GM18507 (cell line): ENCODE measurements around the gene RAB30.
"Not testable (repeated sequence)": the region's sequence is repeated elsewhere in the genome, so short reads cannot be mapped to it uniquely, and the experiment has no call there.

Experiments
- DNase-seq: peaks from one replicate; pipeline ENCODE4 v3.0.0; 2011; ENCODE audit warnings: low read depth; ENCODE audit not compliant: insufficient read length; ENCODE audit errors: extremely low spot score
- FAIRE-seq: peaks from 2 replicates; lab custom pipeline; 2011; peaks lifted over from hg19 to GRCh38; lab: Jason Lieb, UNC

The RAB30 gene

DNA sequence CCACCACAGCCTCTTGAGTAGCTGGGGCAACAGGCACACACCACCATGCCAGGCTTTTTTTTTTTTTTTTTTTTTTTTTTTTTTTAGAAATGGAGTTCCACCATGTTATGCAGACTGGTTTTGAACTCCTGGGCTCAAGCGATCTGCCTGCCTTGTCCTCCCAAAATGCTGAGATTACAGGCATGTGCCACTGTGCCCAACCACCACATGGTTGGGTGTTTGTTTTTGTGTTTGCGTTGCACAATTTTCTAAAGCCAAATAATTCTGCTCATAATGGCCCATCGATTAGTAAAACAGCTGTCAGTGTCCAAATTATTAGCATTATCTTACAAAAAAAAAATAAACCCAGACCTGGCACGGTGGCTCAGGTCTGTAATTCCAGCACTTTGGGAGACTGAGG is 104.3 kb downstream of the RAB30 start:
- DNase-seq (no peak), FAIRE-seq (no peak)

DNA sequence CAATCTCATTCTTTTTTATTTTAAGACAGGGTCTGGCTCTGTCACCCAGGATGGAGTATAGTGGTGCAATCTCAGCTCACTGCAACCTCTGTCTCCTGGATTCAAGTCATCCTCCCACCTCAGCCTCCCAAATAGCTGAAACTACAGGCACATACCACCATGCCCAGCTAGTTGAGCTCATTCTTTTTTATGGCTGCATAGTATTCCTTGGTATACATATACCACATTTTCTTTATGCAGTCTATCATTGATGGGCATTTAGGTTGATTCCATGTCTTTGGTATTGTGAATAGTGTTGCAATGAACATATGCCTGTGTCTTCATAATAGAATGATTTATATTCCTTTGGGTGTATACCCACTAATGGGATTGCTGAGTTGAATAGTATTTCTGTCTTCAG is 109.7 kb downstream of the RAB30 start:
- FAIRE-seq, DNase-seq: not testable (repeated sequence)

DNA sequence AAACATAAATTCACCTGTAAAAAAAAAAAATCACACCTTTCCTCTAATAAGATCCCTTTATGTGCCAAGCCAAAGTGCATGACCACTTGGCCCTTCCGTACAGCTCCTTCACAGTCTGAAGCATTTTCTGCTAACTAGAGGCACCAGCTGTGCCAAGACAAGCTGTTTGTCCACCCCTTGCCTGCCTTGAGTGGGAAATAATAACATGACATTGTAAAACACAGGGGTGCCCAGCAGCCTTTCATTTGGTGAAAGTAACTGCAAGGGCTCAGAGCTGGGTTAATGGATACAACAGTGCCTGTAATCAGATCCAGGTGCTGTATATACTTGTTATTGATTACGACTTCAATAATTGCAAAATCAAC is 110.9 kb downstream of the RAB30 start:
- DNase-seq: no peak
- no peak for FAIRE-seq

DNA sequence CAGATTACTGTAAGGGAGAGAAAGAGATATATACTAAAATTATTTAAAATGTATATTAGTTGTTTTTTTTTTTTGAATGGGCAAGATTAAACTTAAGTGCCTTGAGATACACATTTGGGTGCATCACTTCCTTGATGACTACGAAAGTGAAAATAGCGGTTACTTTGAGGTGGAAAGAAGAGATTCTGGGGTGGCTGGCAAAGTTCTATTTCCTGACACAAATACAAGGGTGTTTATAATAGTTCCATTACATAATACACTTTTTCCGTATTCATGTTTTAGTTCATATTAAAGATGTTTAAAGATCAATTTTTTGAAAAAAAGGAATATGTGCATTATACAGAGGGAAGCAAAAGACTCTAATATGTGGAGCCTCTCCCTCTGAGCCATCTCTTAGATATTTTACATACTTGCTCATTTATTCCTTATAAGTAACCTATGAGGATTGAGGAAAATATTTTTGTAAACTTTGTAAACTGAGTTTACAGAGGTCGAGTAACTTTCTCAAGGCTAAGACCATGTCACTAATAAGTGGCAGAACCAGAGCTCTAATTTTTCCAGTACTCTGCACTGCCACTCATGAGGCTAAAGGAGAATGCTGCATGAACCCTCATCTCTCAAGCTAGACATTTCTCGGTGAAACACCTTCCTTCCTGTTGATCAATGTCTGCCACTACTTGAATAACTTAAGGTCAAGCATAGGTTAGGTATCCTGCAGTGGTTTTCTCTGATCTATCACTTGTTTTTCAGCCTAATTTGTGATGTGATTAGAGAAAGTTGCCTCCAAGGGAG is 111.5 kb downstream of the RAB30 start:
- DNase-seq: peak; percentile 12
- FAIRE-seq: peak; percentile 55

DNA sequence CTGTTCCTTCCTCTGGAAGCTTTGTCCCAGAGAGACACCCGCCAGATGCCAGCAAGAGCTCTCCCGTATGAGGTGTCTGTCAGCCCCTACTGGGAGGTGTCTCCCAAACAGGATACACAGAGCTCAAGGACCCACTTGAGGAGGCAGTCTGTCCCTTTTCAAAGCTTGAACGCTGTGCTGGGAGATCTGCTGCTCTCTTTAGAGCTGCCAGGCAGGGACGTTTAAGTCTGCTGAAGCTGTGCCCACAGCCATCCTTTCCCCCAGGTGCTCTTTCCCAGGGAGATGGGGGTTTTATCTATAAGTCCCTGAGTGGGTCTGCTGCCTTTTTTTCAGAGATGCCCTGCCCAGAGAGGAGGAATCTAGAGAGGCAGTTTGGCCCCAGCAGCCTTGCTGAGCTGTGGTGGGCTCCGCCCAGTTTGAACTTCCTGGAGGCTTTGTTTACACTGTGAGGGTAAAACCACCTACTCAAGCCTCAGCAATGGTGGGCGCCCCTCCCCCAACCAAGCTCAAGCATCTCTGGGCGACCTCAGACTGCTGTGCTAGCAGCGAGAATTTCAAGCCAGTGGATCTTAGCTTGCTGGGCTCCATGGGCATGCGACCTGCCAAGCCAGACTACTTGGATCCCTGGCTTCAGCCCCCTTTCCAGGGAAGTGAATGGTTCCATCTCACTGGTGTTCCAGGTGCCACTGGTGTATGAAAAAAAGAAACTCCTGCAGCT is 115.8 kb downstream of the RAB30 start:
- not testable (repeated sequence) for FAIRE-seq, DNase-seq

DNA sequence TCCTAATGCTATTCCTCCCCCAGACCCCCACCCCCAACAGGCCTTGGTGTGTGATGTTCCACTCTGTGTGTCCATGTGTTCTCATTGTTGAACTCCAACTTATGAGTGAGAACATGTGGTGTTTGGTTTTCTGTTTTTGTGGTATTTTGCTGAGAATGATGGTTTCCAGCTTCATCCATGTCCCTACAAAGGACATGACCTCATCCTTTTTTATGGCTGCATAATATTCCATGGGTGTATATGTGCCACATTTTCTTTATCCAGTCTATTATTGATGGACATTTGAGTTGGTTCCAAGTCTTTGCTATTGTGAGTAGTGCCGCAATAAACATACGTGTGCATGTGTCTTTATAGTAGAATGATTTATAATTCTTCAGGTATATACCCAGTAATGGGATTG is 121.2 kb downstream of the RAB30 start:
- FAIRE-seq, DNase-seq: not testable (repeated sequence)

DNA sequence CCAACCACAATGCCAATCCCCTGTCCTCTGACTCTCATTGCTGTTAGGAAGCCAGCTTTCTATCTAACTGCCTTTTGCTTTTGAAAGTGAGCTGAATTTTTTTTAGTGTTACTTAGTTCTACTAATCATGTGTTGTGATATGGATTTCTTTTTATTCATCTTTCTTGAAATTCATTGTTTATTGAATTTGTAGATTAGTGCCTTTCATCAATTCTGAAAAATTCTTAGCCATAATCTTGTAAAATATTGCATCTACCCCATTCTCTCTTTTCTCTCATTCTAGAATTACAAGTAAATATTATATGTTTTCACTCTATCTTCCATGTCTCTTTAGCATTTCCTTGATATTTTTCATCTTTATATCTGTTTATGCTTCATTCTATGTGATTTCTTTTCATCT is 122.3 kb downstream of the RAB30 start:
- FAIRE-seq (no peak), DNase-seq (no peak)

DNA sequence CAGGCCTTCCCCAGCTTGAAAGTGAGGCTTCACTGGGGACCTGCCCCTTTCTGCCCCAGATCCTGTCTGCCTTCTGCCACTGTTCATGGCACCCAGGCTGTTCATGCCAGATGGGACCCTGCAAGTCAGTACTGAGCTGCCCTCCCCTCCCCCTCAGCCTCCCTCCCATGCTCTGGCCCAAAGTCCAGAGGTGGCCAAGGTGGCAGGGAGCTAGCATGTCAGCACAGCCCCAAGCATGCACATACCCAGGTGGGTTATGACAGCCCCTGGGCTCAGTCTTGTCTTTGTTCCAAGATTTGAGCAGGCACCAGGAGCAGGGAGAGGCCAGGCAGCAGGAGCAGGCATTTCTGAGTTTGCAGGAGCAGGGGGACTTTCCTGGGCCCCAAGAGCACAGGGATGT is 126.0 kb downstream of the RAB30 start:
- FAIRE-seq: no peak
- no peak for DNase-seq

DNA sequence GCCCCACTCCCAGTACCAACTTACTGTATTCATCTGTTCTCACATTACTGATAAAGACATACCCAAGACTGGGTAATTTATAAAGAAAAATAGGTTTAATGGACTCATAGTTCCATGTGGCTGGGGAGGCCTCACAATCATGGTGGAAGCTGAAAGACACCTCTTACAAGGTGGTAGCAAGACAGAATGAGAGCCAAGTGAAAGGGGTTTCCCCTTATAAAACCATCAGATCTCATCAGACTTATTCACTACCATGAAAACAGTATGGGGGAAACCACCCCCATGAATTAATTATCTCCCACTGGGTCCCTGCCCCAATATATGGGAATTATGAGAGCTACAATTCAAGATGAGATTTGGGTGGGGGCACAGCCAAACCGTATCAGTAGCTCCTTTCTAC is 126.7 kb downstream of the RAB30 start:
- FAIRE-seq: not testable (repeated sequence)

DNA sequence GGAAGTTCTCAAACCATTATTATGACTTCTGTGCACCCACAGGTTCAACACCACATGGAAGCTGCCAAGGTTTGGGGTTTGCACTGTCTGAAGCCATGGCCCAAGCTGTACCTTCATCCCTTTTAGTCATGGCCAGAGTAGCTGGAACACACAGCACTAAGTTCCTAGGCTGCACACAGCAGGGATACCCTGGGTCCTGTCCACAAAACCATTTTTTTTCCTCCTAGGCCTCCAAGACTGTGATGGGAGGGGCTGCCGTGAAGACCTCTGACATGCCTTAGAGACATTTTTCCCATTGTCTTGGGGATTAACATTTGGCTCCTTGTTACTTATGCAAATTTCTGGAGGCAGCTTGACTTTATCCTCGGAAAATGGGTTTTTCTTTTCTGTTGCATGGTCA is 127.5 kb downstream of the RAB30 start:
- DNase-seq (no peak), FAIRE-seq (no peak)

More for the DNA sequence above, 126.7 kb downstream of the RAB30 start:
- DNase-seq: not testable (repeated sequence)

DNA sequence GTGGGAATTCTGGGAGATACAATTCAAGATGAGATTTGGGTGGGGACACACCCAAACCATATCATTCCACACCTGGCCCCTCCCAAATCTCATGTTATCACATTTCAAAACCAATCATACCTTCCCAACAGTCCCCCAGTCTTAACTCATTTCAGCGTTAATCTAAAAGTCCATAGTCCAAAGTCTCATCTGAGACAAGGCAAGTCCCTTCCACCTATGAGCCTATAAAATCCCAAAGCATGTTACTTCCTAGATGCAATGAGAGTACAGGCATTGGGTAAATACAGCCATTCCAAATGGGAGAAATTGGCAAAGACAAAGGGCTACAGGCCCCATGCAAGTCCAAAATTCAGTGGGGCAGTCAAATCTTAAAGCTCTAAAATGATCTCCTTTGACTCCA is 128.3 kb downstream of the RAB30 start:
- not testable (repeated sequence) for FAIRE-seq, DNase-seq

DNA sequence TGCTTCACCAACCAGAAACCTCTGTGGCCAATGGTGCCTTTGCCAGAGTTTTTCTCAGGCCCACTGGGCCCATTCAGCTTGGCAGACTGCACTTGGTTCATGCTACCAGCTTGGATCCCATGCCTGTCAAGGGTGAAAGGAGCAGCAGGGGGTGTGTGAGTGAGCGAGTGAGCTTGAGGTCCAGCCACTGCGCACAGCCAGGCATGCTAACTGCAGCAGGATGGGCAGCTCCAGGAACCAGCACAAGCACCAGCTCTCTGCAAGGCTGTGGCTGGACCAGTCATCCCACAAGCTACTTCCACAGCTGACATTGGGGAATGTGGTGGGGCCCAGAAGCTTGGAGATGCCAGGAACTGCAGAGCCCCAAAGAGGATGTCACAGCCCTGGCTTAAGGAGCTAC is 129.3 kb downstream of the RAB30 start:
- DNase-seq (no peak), FAIRE-seq (no peak)

DNA sequence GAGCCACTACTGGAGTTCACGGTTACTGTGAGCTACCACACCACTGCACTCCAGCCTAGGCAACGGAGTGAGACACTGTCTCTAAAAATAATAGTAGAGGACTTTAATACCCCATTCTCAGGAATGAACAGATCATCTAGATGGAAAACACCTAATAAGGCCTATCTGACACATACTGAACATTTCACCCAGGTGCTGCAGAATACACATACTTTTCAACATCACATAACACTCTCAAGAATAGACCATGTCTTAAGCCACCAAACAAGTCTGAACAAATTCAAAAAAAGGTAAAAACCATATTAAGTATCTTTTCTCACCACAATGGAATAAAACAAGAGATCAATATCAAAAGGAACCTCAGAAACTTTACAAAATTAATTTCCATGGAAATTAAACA is 132.2 kb downstream of the RAB30 start:
- no peak for DNase-seq
- FAIRE-seq: no peak

DNA sequence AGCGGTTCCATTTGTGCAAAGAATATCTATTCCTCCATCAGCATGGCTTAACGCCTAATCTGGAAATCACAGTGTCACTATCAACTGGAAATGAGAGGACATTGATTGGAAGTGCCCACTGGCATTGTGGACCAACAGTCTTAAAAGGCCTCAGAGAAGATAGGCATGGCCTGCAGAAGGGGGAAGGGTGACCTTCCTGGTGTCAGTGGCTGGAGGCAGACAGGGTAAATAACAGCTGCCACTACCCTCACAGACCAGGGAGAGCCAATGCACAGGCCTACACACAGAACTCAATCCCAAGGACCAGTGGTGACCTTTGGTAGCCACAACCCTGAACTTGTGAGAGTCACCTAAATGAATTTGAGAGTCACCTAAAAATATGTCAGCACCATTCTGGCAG is 134.1 kb downstream of the RAB30 start:
- no peak for FAIRE-seq
- no peak for DNase-seq

DNA sequence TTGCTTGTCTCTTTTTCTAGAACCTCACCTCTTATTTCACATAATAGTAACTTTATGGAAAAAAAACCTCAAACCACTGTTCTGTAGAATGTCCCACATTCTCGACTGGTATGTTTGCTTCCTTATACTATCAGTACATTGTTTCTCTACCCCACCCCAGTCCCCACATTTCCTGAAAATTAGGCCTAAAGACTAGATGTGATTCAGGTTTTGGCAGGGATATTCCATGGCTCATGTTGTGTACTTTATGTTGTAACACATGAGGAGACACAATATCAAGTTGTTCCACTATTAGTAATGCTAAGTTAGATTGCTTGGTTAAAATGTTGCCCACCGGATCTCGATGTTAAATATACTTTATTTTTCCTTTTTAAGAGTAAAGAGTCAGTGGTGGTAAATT is 135.4 kb downstream of the RAB30 start:
- no peak for DNase-seq
- FAIRE-seq: no peak

DNA sequence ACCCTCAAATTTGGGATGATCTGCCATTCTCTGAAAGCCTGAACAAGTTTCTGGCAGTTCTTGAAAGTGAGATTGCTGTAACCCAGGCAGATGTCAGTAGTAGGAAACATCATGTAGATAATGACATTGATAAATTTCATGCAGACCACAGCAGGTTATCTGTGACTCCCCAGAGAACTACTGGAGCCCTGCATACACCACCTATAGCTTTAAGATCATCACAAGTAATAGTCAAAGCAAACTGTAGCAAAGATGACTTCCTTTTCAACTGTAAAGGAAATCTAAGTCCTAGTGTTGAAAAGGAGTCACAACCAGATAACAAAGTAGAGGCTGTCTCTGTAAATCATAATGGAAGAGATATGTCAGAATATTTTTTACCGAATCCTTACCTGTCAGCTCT is 139.1 kb downstream of the RAB30 start:
- DNase-seq: no peak
- FAIRE-seq: no peak

DNA sequence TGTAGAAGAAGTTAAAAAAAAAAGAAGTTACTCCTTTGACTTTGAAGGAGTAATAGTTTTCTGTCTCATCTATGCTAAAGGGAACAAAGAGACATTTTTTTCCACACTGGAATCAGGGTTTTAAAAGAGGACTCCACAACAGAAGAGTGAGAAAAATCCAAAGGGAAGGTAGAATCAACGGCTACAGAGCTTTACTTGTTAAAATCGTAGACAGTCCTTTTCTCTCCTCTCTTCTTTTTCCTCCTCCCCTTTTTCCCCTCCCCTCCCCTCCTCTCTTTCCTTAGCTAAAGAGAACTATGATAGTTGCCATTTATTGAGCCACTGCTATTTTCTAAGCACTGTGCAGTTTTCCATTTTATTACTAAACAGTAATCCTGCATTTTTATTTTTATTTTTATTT is 141.0 kb downstream of the RAB30 start:
- no peak for DNase-seq
- peak; percentile 42 for FAIRE-seq

DNA sequence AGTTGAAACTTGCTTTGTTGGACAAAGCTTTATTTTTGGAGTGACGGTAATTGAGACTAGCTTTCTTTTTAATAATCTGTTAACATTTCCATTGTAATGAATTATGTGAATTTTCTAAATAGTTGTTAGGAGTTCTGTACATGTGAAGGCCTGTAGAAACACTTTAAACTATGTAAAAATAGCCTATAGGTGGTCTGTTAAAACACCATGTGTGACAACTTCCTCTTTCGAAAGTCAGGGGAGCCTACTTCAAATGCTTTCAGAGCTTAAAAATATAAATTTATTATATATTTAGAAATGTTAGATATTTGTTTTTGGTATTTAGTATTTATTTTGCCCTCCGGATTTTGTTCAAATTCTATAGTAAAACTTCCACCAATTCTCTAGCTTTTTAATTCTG is 141.5 kb downstream of the RAB30 start:
- DNase-seq (no peak), FAIRE-seq (no peak)

DNA sequence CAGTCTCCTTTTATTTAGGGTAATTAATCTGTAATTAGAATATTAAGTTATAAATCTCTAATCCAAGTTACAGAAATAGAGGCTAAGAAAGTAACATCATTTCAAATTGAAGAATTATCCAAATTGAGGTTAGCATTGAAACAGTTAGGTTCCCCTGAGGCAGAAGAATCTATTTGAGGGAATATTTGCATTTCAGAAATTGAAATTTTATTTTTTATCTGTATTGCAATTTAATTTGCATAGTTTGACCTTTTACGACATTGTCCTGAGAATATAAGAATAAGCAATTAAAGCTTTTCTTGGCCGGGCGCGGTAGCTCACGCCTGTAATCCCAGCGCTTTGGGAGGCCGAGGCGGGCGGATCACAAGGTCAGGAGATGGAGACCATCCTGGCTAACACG is 142.6 kb downstream of the RAB30 start:
- FAIRE-seq (no peak), DNase-seq (no peak)

DNA sequence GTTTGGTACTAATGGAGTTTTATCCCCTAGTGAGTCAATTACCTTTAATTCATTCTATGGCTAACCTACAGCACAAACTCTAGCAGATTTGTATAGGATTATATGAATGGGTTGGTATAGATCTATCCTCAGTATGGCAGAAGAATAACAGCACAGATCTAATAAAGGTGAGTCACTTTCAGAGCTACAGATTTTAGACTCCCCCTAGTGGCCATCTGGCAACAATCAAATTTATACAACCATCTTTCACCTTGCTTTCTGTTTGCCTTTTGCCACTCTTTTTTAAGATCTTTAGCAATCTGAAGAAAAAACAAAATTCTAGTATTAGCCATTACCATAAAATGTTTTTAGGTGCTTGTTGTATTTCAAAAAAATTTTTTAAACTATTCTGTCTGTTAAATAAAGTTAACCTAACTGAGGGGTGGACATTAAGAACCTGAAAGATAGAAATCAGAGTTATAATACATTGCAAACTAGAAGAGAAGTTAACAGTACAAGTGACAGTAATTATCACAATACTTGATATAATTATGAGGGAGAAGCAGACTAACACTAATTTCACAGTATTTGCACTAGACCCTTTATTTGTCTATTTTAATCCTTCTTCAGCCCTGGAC is 144.3 kb downstream of the RAB30 start:
- peak; percentile 26 for DNase-seq
- FAIRE-seq: peak; percentile 88
